Testis (tissue), 2 donors: ENCODE results near the gene QSOX1.
"Not testable (repeated sequence)": the region's sequence is repeated elsewhere in the genome, so short reads cannot be mapped to it uniquely, and the experiment has no call there.

ENCODE experiments used
- CTCF ChIP-seq, 3 experiments: fragments of 450-650 bp in 2 of 3; fragments of 200-600 bp in 1 of 3; sonication (generic) in 1 of 3; IDR thresholded peaks; one replicate each; pipeline ENCODE4 v1.5.1; 2016 to 2019; ENCODE audit warnings: antibody characterized with exemption in 3 of 3, mild to moderate bottlenecking in 2 of 3, moderate library complexity in 1 of 3
- POLR2A ChIP-seq: fragments of 450-650 bp; IDR thresholded peaks from one replicate; pipeline ENCODE4 v1.6.1; 2017; ENCODE audit warnings: antibody characterized with exemption, mild to moderate bottlenecking, moderate library complexity

DNA sequence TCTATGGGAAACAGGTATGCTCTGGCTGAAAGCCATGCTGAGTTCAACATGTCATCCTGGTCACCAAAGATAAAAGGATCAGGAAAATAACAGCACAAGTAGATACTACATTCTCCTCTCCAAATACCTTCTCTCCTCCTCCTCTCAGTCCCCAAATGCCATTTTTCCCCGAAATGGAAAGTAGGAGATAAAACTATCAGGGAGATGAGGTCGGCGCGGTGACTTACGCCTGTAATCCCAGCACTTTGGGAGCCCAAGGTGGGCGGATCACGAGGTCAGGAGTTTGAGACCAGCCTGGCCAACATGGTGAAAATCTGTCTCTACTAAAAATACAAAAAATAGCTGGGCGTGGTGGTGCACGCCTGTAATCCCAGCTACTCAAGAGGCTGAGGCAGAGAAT, 21.0 kb upstream of the QSOX1 start:
- not testable (repeated sequence) for TF ChIP-seq CTCF (IDR thresholded peaks at IDR 0.05); POLR2A
